ENCODE measurements around the gene KCNG1. TPM values are rescaled to one million over a fixed set of nuclear protein-coding genes. Genes with fewer than 3 reads are reported as not detected.

KCNG1 gene
- polyA plus RNA-seq, 6 donors from 2014 or later = 32.3 to 184 (median 107) TPM

DNA sequence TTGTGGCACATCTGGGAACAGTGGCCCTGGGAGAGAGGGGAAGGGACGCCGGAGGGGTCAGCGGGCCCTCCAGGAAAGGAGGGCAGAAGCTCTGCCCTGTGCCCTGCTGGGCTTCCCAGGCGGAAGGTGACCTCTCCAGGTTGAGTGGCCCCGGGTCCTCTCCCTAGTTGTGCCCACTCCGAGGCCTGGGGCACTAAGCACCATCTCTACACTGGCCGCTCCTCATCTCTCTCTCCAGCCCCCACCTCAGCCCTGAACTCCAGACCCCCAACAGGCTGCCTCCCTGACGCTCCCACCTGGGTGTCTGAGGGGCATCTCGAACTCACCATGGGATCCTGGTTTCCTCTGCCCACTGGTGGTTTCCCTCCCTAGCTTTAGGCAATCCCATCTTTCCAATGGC is 18.1 kb downstream of the KCNG1 start:
- Mint-ChIP-seq H3K4me3 (peak overlapping the region in 1 of 8 donors; percentile 66), H3K27me3 (peaks cover 5 to 36% (median 33%) of the 10 kb centered on the region in 3 donors), H3K36me3 (peaks cover 9 to 14% of the 10 kb centered on the region in 2 donors), H3K4me1 (peaks cover 0 to 7% (median 0%) of the 10 kb centered on the region in 3 donors), H3K27ac (peak overlapping the region in 1 of 6 donors; percentile 30), H3K9me3 (no peaks in the 10 kb centered on the region)
- ATAC-seq (ENCODE audit: low read depth in 2 of 2) (no peak), DNase-seq (no peak)

GRCh38 chr20:51004305-51004727 is 18.6 kb downstream of the KCNG1 start:
- Mint-ChIP-seq H3K27me3 (peaks cover 5 to 40% (median 38%) of the 10 kb centered on the region in 3 donors), H3K4me3 (no peak overlapping the region), H3K9me3 (no peaks in the 10 kb centered on the region), H3K36me3 (peaks cover 9 to 14% of the 10 kb centered on the region in 2 donors), H3K4me1 (peaks cover 0 to 9% (median 0%) of the 10 kb centered on the region in 3 donors), H3K27ac (peak overlapping the region in 1 of 6 donors; percentile 72)
- ATAC-seq (ENCODE audit: low read depth in 2 of 2) = no peak
- DNase-seq = no peak

- Mint-ChIP-seq H3K27me3 (peaks cover 5 to 46% (median 44%) of the 10 kb centered on the region in 3 donors), H3K4me3 (no peak overlapping the region), H3K4me1 (peaks cover 0 to 10% (median 0%) of the 10 kb centered on the region in 3 donors), H3K9me3 (no peaks in the 10 kb centered on the region), H3K27ac (no peak overlapping the region), H3K36me3 (peaks cover 3 to 14% of the 10 kb centered on the region in 2 donors)
- DNase-seq (no peak), ATAC-seq (ENCODE audit: low read depth in 2 of 2) (no peak)
Observed at GRCh38 chr20:51003753-51004152, 19.2 kb downstream of the KCNG1 start.

DNA sequence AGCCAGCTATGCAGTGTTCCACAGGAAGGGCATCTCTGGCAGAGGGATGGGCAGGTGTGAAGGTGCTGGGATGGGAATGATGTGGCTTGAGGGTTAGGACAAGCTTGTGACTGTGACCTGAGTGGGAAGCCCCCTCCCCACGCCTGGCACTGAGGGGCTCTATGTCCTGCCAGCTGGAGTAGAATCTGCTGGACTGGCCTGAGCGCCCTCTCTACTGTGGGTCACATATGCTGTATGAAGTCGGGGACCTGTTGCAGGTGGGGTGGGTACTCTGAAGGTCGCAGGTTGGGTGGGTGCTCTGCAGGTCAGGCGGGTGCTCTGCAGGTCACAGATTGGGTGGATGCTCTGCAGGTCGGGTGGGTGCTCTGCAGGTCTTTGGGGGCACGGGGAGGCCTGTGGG is 20.3 kb downstream of the KCNG1 start:
- no peak for ATAC-seq (ENCODE audit: low read depth in 2 of 2)
- Mint-ChIP-seq H3K36me3 (peaks cover 0 to 14% of the 10 kb centered on the region in 2 donors), H3K4me3 (no peak overlapping the region), H3K27me3 (peaks cover 5 to 49% (median 48%) of the 10 kb centered on the region in 3 donors), H3K9me3 (no peaks in the 10 kb centered on the region), H3K27ac (peak overlapping the region in 1 of 6 donors; percentile 89), H3K4me1 (peaks cover 0 to 10% (median 0%) of the 10 kb centered on the region in 3 donors)
- DNase-seq = no peak

DNA sequence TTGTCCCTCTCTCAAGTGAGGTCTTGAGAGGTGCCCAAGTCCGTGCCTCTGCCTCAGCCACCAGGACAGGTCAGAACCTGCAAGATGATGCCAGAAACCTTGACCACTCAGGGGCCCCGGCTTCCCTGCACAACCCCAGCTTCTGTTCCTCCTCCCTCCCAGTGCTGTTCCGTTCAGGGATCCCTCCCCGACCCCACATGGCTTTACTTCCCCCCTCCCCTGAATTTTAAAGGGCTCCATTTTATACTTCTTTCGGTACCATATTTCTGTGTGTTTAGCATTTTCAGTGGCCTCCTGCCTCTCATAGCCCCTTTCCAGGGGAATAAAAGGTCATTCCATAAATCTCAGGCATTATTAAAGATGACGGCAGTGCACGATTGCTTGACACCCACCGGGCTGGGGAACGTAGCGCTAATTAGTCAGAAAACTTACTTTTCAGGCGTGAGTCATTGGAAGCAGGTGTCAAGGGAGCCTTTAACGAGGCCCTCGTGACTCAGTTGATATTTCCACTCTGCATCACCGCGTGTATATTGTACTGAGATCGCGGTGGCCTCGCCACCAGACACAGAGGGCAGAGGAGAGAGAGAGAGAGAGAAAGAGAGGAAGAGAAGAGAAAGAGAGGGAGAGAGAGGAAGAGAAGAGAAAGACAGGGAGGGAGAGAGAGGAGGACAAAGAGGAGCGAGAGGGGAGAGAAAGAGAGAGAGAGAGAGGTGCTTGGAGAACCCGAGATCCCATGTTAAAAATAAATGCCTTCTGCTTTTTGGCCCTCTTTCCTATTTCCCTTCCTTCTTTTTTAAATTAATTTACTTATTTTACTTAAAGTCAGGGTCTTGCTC is 21.3 kb downstream of the KCNG1 start:
- DNase-seq (no peak), ATAC-seq (ENCODE audit: low read depth in 2 of 2) (no peak)
- Mint-ChIP-seq H3K36me3 (peaks cover 0 to 14% of the 10 kb centered on the region in 2 donors), H3K27ac (peak overlapping the region in 2 of 6 donors; percentile 60 to 75), H3K4me3 (no peak overlapping the region), H3K9me3 (no peaks in the 10 kb centered on the region), H3K27me3 (peaks cover 5 to 49% (median 48%) of the 10 kb centered on the region in 3 donors), H3K4me1 (peaks cover 0 to 10% (median 0%) of the 10 kb centered on the region in 3 donors)

- DNase-seq (no peak), ATAC-seq (ENCODE audit: low read depth in 2 of 2) (no peak)
- peak overlapping the region in 2 of 6 donors; percentile 55 to 91 for H3K27ac Mint-ChIP-seq
- peaks cover 0 to 17% (median 0%) of the 10 kb centered on the region in 3 donors for H3K4me1 Mint-ChIP-seq
- H3K9me3 Mint-ChIP-seq = no peaks in the 10 kb centered on the region
- H3K36me3 Mint-ChIP-seq = peaks cover 0 to 7% of the 10 kb centered on the region in 2 donors
- H3K27me3 Mint-ChIP-seq = peaks cover 5 to 39% (median 29%) of the 10 kb centered on the region in 3 donors
- no peak overlapping the region for H3K4me3 Mint-ChIP-seq
Observed at GRCh38 chr20:50999355-50999754, 23.6 kb downstream of the KCNG1 start.

GRCh38 chr20:50996901-50997865 is 25.7 kb downstream of the KCNG1 start:
- Mint-ChIP-seq H3K27ac (no peak overlapping the region), H3K9me3 (peaks cover 0 to 2% (median 0%) of the 10 kb centered on the region in 7 donors), H3K4me3 (no peak overlapping the region), H3K36me3 (peaks cover 0 to 7% of the 10 kb centered on the region in 2 donors), H3K4me1 (peaks cover 4 to 31% (median 6%) of the 10 kb centered on the region in 3 donors), H3K27me3 (peaks cover under 1 to 33% (median 24%) of the 10 kb centered on the region in 3 donors)
- DNase-seq = no peak
- ATAC-seq (ENCODE audit: low read depth in 2 of 2) = no peak

- ATAC-seq (ENCODE audit: low read depth in 2 of 2) (no peak), DNase-seq (no peak)
- H3K9me3 Mint-ChIP-seq = peaks cover 0 to 2% (median 0%) of the 10 kb centered on the region in 7 donors
- H3K4me1 Mint-ChIP-seq = peaks cover 4 to 34% (median 6%) of the 10 kb centered on the region in 3 donors
- no peak overlapping the region for H3K4me3 Mint-ChIP-seq
- H3K36me3 Mint-ChIP-seq = peaks cover 0 to 6% of the 10 kb centered on the region in 2 donors
- peak overlapping the region in 1 of 6 donors; percentile 33 for H3K27ac Mint-ChIP-seq
- peaks cover 0 to 22% (median 18%) of the 10 kb centered on the region in 3 donors for H3K27me3 Mint-ChIP-seq
Observed at GRCh38 chr20:50995506-50995905, 27.4 kb downstream of the KCNG1 start.

- Mint-ChIP-seq H3K4me3 (peak overlapping the region in 1 of 8 donors; percentile 2), H3K4me1 (peaks cover 4 to 29% (median 6%) of the 10 kb centered on the region in 3 donors), H3K27me3 (peaks cover 0 to 17% (median 5%) of the 10 kb centered on the region in 3 donors), H3K27ac (peak overlapping the region in 1 of 6 donors; percentile 34), H3K36me3 (no peaks in the 10 kb centered on the region), H3K9me3 (peaks cover 0 to 2% (median 0%) of the 10 kb centered on the region in 7 donors)
- no peak for DNase-seq
- no peak for ATAC-seq (ENCODE audit: low read depth in 2 of 2)
Observed at GRCh38 chr20:50993876-50994275, 29.0 kb downstream of the KCNG1 start.

GRCh38 chr20:50992733-50993457 is 30.0 kb downstream of the KCNG1 start:
- Mint-ChIP-seq H3K36me3 (no peaks in the 10 kb centered on the region), H3K27ac (peak overlapping the region in 1 of 6 donors; percentile 3), H3K27me3 (peaks cover 0 to 13% (median under 1%) of the 10 kb centered on the region in 3 donors), H3K9me3 (peaks cover 0 to 2% (median 0%) of the 10 kb centered on the region in 7 donors), H3K4me1 (peaks cover 4 to 33% (median 6%) of the 10 kb centered on the region in 3 donors), H3K4me3 (peak overlapping the region in 4 of 8 donors; percentile 10 to 26 (median 18))
- ATAC-seq (ENCODE audit: low read depth in 2 of 2) (peak; percentile 93 to 94), DNase-seq (peak; percentile 47)

- Mint-ChIP-seq H3K27ac (no peak overlapping the region), H3K4me1 (peaks cover 4 to 37% (median 6%) of the 10 kb centered on the region in 3 donors), H3K4me3 (peak overlapping the region in 3 of 8 donors; percentile 10 to 26 (median 22)), H3K9me3 (peaks cover 0 to 2% (median 0%) of the 10 kb centered on the region in 7 donors), H3K27me3 (peaks cover 4 to 14% (median 5%) of the 10 kb centered on the region in 3 donors), H3K36me3 (no peaks in the 10 kb centered on the region)
- ATAC-seq (ENCODE audit: low read depth in 2 of 2) (no peak), DNase-seq (no peak)
Observed at GRCh38 chr20:50992336-50992732, 30.6 kb downstream of the KCNG1 start.

DNA sequence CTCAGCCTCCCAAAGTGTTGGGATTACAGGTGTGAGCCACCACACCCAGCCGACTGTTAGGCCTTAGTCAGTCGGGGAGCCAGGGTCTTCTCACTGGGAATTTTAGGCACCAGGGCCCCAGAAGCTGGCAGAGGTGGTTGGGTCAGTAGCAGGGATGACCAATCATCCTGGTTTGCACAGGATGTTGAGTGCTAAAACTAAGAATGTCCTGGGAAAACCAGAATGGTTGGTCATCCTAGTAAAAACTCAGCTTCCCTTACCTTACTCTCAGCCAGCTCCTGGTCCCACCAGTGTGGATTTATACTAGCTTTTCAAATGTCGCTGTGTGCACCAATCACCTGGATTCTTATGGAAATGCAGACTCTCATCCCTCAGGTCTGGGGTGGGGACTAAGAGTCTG is 31.8 kb downstream of the KCNG1 start:
- Mint-ChIP-seq H3K4me3 (no peak overlapping the region), H3K4me1 (peaks cover 4 to 32% (median 6%) of the 10 kb centered on the region in 3 donors), H3K36me3 (no peaks in the 10 kb centered on the region), H3K27me3 (peaks cover 15 to 23% (median 16%) of the 10 kb centered on the region in 3 donors), H3K9me3 (peaks cover 0 to 2% (median 0%) of the 10 kb centered on the region in 7 donors), H3K27ac (no peak overlapping the region)
- DNase-seq (no peak), ATAC-seq (ENCODE audit: low read depth in 2 of 2) (no peak)
